NT2/D1 (cell line): ENCODE results near the gene RBMS3.

Source experiments
- SUZ12 ChIP-seq: IDR thresholded peaks from 2 replicates; pipeline ENCODE4 v1.6.1; 2011; ENCODE audit not compliant: insufficient read length, insufficient read depth; ENCODE audit errors: extremely low read depth
- YY1 ChIP-seq: IDR thresholded peaks from 2 replicates; pipeline ENCODE4 v1.6.1; 2011; ENCODE audit not compliant: insufficient read length, insufficient read depth
- ZNF274 ChIP-seq: IDR thresholded peaks from 2 replicates; pipeline ENCODE4 v1.6.1; 2011; ENCODE audit warnings: mild to moderate bottlenecking, low read depth, low read length

GRCh38 chr3:29581311-29581710 is 300.4 kb downstream of the RBMS3 start:
- no peak for TF ChIP-seq YY1
- TF ChIP-seq SUZ12 = no peak
- TF ChIP-seq ZNF274 = no peak
